22Rv1 (cell line): ENCODE results near the gene TMEM200A.

Experiments used
- ZFX ChIP-seq: fragments of 450-650 bp; IDR thresholded peaks from 2 replicates; pipeline ENCODE4 v1.6.1; 2017; ENCODE audit warnings: antibody characterized with exemption, borderline replicate concordance
- TF ChIP-seq, protein P1 (sequence below): fragments of 450-650 bp; IDR thresholded peaks from 2 replicates; pipeline ENCODE4 v1.5.1; 2017; ENCODE audit warnings: mild to moderate bottlenecking

GRCh38 chr6:130389142-130389541, 23.3 kb downstream of the TMEM200A start:
- TF ChIP-seq, protein P1, sequence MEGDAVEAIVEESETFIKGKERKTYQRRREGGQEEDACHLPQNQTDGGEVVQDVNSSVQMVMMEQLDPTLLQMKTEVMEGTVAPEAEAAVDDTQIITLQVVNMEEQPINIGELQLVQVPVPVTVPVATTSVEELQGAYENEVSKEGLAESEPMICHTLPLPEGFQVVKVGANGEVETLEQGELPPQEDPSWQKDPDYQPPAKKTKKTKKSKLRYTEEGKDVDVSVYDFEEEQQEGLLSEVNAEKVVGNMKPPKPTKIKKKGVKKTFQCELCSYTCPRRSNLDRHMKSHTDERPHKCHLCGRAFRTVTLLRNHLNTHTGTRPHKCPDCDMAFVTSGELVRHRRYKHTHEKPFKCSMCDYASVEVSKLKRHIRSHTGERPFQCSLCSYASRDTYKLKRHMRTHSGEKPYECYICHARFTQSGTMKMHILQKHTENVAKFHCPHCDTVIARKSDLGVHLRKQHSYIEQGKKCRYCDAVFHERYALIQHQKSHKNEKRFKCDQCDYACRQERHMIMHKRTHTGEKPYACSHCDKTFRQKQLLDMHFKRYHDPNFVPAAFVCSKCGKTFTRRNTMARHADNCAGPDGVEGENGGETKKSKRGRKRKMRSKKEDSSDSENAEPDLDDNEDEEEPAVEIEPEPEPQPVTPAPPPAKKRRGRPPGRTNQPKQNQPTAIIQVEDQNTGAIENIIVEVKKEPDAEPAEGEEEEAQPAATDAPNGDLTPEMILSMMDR, result no peak
- TF ChIP-seq ZFX, result no peak
